ENCODE measurements around the gene TNS3. TPM values are rescaled to one million over a fixed set of nuclear protein-coding genes. Genes with fewer than 3 reads are reported as not detected.

The TNS3 gene
- total and polyA plus RNA-seq, 9 donors, result 20.2 to 49.1 (median 29.7) TPM

- Histone ChIP-seq H3K27me3 (ENCODE audit: control insufficient read depth, insufficient read depth, low read length) (no peaks in the 10 kb centered on the region), H3K27ac (ENCODE audit: low read length) (peak overlapping the region; percentile 35), H3K9me3 (replicated peaks; ENCODE audit: control insufficient read depth, low read depth, low read length) (no peaks in the 10 kb centered on the region), H3K4me3 (ENCODE audit: low read length) (no peak overlapping the region), H3K4me1 (ENCODE audit: control insufficient read depth, insufficient read depth, low read length) (peaks cover 26% of the 10 kb centered on the region), H3K36me3 (ENCODE audit: control insufficient read depth, insufficient read depth, low read length) (peaks cover 32% of the 10 kb centered on the region)
- WGBS (ENCODE audit: insufficient coverage), result 43% methylated on average over 12 of the region's 13 CpGs
- peak; percentile 83 for DNase-seq
Observed at GRCh38 chr7:47405921-47406800, 175.8 kb downstream of the TNS3 start.

DNA sequence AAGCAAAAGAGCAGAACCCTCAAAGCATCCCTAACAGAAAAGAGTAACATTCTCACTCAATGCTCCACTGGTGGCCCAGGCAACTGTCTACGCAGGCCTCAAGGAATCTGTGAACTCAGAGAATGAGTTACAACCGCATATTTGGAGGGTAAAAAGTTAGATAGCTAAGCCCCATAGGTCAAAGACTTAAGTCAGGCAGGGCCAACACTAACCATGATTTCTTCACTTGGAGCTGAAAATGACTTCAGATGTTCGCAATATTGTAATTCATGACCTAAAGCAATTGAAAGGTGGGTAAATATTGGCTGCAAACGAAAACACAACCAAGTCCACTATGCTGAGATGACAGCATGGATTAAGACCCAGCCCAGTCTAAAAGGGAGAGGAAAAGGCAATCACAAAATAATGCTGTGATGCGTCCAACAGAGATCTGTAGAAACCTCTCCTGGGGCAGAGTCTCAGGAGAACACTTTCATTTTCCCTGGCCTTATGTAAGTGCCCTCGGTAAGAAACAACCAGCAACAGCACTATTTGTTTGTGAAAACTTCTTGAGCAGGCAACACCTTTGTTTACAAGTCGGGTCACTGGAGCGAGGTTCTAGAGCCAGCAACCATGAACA is 176.5 kb downstream of the TNS3 start:
- Histone ChIP-seq H3K27ac (ENCODE audit: low read length) (no peak overlapping the region), H3K4me1 (ENCODE audit: control insufficient read depth, insufficient read depth, low read length) (peaks cover 26% of the 10 kb centered on the region), H3K36me3 (ENCODE audit: control insufficient read depth, insufficient read depth, low read length) (peaks cover 37% of the 10 kb centered on the region), H3K4me3 (ENCODE audit: low read length) (no peak overlapping the region), H3K9me3 (replicated peaks; ENCODE audit: control insufficient read depth, low read depth, low read length) (no peaks in the 10 kb centered on the region), H3K27me3 (ENCODE audit: control insufficient read depth, insufficient read depth, low read length) (no peaks in the 10 kb centered on the region)
- DNase-seq, result no peak
- WGBS (ENCODE audit: insufficient coverage), result 83% methylated on average over 6 of the region's 8 CpGs

- Histone ChIP-seq H3K9me3 (replicated peaks; ENCODE audit: control insufficient read depth, low read depth, low read length) (no peaks in the 10 kb centered on the region), H3K36me3 (ENCODE audit: control insufficient read depth, insufficient read depth, low read length) (peaks cover 34% of the 10 kb centered on the region), H3K4me3 (ENCODE audit: low read length) (no peak overlapping the region), H3K4me1 (ENCODE audit: control insufficient read depth, insufficient read depth, low read length) (peaks cover 23% of the 10 kb centered on the region), H3K27me3 (ENCODE audit: control insufficient read depth, insufficient read depth, low read length) (no peaks in the 10 kb centered on the region), H3K27ac (ENCODE audit: low read length) (no peak overlapping the region)
- DNase-seq, result no peak
- no CpG with 5 or more reads among the region's 3 CpGs for WGBS (ENCODE audit: insufficient coverage)
Observed at GRCh38 chr7:47404010-47404409, 177.9 kb downstream of the TNS3 start.

GRCh38 chr7:47402941-47403866 is 178.7 kb downstream of the TNS3 start:
- Histone ChIP-seq H3K4me3 (ENCODE audit: low read length) (no peak overlapping the region), H3K9me3 (replicated peaks; ENCODE audit: control insufficient read depth, low read depth, low read length) (no peaks in the 10 kb centered on the region), H3K36me3 (ENCODE audit: control insufficient read depth, insufficient read depth, low read length) (peaks cover 34% of the 10 kb centered on the region), H3K27me3 (ENCODE audit: control insufficient read depth, insufficient read depth, low read length) (no peaks in the 10 kb centered on the region), H3K27ac (ENCODE audit: low read length) (no peak overlapping the region), H3K4me1 (ENCODE audit: control insufficient read depth, insufficient read depth, low read length) (peaks cover 23% of the 10 kb centered on the region)
- 58% methylated on average over 8 of the region's 15 CpGs for WGBS (ENCODE audit: insufficient coverage)
- peak; percentile 83 for DNase-seq

DNA sequence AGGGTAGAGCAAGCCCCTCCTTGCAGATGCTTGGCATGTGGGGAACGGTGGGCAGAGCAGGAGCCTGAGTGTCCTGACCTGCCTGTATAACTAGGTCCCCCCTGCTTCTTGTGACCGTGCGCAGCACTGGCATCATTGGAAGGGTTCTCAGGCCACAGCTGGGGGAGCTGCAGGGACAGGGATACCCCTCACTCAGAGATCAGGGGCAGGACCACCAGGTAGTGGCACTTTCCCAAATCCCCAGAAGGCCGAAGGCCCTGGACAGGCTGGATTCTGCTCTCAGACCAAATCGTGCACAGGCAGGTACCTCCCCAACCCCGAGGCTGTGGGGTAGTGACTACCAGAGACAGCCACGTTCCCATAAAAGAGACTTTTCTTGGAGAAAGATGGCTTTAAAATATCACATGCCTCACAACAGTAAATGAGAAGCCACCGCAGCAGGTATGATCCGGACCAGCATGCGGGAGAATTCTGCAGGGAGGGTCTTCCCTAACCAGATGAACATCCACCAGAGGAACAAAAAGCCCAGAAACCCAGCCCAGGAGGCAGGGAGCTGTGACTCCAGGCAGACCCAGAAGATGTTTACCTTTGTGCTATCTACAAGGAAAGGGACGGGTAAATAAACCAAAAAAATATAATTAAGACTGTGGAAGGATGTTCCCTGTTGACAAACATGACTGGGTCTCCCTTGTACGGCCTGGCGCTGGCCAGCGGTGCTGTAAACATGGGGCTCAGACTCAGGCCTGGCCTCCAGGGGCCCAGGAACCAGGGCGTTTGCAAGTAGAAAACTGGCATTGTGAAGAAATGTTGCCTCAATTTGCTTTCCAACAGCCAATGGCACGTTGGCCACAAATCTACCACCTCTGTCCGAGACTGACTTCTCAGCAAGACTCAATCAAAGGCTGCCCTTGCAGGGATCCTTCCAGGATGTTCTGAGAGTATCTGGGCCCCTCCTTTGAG is 180.0 kb downstream of the TNS3 start:
- H3K9me3 ChIP-seq (replicated peaks; ENCODE audit: control insufficient read depth, low read depth, low read length), result no peaks in the 10 kb centered on the region
- peaks cover 18% of the 10 kb centered on the region for H3K4me1 ChIP-seq (ENCODE audit: control insufficient read depth, insufficient read depth, low read length)
- no peak overlapping the region for H3K27ac ChIP-seq (ENCODE audit: low read length)

GRCh38 chr7:47400741-47401206 is 181.1 kb downstream of the TNS3 start:
- Histone ChIP-seq H3K9me3 (replicated peaks; ENCODE audit: control insufficient read depth, low read depth, low read length) (no peaks in the 10 kb centered on the region), H3K27me3 (ENCODE audit: control insufficient read depth, insufficient read depth, low read length) (no peaks in the 10 kb centered on the region), H3K4me3 (ENCODE audit: low read length) (no peak overlapping the region), H3K27ac (ENCODE audit: low read length) (no peak overlapping the region), H3K36me3 (ENCODE audit: control insufficient read depth, insufficient read depth, low read length) (peaks cover 42% of the 10 kb centered on the region), H3K4me1 (ENCODE audit: control insufficient read depth, insufficient read depth, low read length) (peaks cover 7% of the 10 kb centered on the region)
- 89% methylated on average over 13 of the region's 21 CpGs for WGBS (ENCODE audit: insufficient coverage)
- DNase-seq, result no peak

More for the DNA sequence above, 180.0 kb downstream of the TNS3 start:
- H3K27me3 ChIP-seq (ENCODE audit: control insufficient read depth, insufficient read depth, low read length), result no peaks in the 10 kb centered on the region
- DNase-seq, result no peak
- H3K36me3 ChIP-seq (ENCODE audit: control insufficient read depth, insufficient read depth, low read length), result peaks cover 35% of the 10 kb centered on the region
- WGBS (ENCODE audit: insufficient coverage), result 93% methylated on average over 13 of the region's 17 CpGs
- no peak overlapping the region for H3K4me3 ChIP-seq (ENCODE audit: low read length)

GRCh38 chr7:47400001-47400400 is 181.9 kb downstream of the TNS3 start:
- H3K36me3 ChIP-seq (ENCODE audit: control insufficient read depth, insufficient read depth, low read length), result peaks cover 44% of the 10 kb centered on the region
- DNase-seq, result no peak
- H3K4me3 ChIP-seq (ENCODE audit: low read length), result no peak overlapping the region
- no peaks in the 10 kb centered on the region for H3K9me3 ChIP-seq (replicated peaks; ENCODE audit: control insufficient read depth, low read depth, low read length)
- H3K4me1 ChIP-seq (ENCODE audit: control insufficient read depth, insufficient read depth, low read length), result peaks cover 5% of the 10 kb centered on the region
- WGBS (ENCODE audit: insufficient coverage), result 94% methylated on average over 2 of the region's 2 CpGs
- no peak overlapping the region for H3K27ac ChIP-seq (ENCODE audit: low read length)
- no peaks in the 10 kb centered on the region for H3K27me3 ChIP-seq (ENCODE audit: control insufficient read depth, insufficient read depth, low read length)

DNA sequence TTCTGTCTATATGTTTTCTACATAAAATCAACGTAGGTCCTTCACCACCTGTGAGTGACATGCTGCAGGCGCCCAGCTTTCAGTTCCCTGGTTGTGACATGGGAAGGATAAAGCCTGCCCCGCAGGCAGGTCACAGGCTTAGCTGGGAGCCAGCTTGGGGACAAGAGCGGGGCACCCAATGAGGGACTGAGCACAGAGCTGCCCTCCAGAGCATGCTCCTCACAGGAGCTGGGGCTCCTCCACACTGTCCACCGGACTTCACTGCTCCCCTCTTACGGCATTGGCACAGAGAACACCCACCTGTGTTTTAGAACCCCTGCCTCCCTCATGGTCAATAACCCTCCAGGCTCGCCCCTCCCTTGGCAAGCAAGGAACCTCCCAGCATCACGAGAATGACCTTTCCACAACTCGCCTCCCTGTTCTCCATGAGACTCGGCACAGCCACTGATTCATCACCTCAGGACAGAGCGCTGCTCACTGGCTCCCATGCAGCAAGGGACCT is 187.1 kb downstream of the TNS3 start:
- Histone ChIP-seq H3K9me3 (replicated peaks; ENCODE audit: control insufficient read depth, low read depth, low read length) (no peaks in the 10 kb centered on the region), H3K27ac (ENCODE audit: low read length) (no peak overlapping the region), H3K4me3 (ENCODE audit: low read length) (no peak overlapping the region), H3K27me3 (ENCODE audit: control insufficient read depth, insufficient read depth, low read length) (no peaks in the 10 kb centered on the region), H3K36me3 (ENCODE audit: control insufficient read depth, insufficient read depth, low read length) (peaks cover 54% of the 10 kb centered on the region), H3K4me1 (ENCODE audit: control insufficient read depth, insufficient read depth, low read length) (peaks cover 11% of the 10 kb centered on the region)
- WGBS (ENCODE audit: insufficient coverage), result 90% methylated on average over 10 of the region's 11 CpGs
- no peak for DNase-seq

GRCh38 chr7:47394216-47394615 is 187.7 kb downstream of the TNS3 start:
- WGBS (ENCODE audit: insufficient coverage), result no CpG with 5 or more reads among the region's 6 CpGs
- Histone ChIP-seq H3K4me1 (ENCODE audit: control insufficient read depth, insufficient read depth, low read length) (peaks cover 11% of the 10 kb centered on the region), H3K4me3 (ENCODE audit: low read length) (no peak overlapping the region), H3K9me3 (replicated peaks; ENCODE audit: control insufficient read depth, low read depth, low read length) (no peaks in the 10 kb centered on the region), H3K27me3 (ENCODE audit: control insufficient read depth, insufficient read depth, low read length) (no peaks in the 10 kb centered on the region), H3K27ac (ENCODE audit: low read length) (no peak overlapping the region), H3K36me3 (ENCODE audit: control insufficient read depth, insufficient read depth, low read length) (peaks cover 54% of the 10 kb centered on the region)
- no peak for DNase-seq
